ENCODE results near the gene ANXA8.
"Not testable (repeated sequence)": the region's sequence is repeated elsewhere in the genome, so short reads cannot be mapped to it uniquely, and the experiment has no call there.

The ANXA8 gene

GRCh38 chr10:47473516-47473915 lies 10.4 kb downstream of the ANXA8 start:
- H3K36me3 Mint-ChIP-seq (ENCODE audit: low read depth); H3K4me3 Mint-ChIP-seq; H3K4me1 Mint-ChIP-seq; H3K9me3 Mint-ChIP-seq; DNase-seq; ATAC-seq; H3K27ac Mint-ChIP-seq; H3K27me3 Mint-ChIP-seq: not testable (repeated sequence)

DNA sequence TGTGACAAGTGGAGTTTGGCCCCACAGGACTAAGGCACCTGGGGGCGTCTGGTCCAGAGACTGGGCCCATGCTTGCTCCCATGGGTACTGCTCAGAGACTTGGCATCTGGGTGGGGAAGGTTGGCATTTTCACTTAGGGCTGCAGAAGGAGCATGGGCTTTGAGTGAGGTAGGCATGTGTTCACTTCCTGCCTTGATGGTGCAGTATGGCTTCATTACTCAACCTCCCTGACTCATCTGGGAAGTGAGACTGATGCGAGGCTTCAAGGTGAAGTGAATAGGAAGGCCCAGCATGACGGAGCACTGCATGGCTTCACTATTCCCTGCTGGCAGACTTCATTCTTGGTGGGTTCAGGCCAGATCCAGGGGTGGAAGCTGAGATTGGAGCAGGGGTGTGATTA lies 11.3 kb downstream of the ANXA8 start:
- H3K36me3 Mint-ChIP-seq (ENCODE audit: low read depth); H3K9me3 Mint-ChIP-seq; H3K27me3 Mint-ChIP-seq; H3K4me1 Mint-ChIP-seq; H3K27ac Mint-ChIP-seq; DNase-seq; H3K4me3 Mint-ChIP-seq: not testable (repeated sequence)
- peak; percentile 83 for ATAC-seq

DNA sequence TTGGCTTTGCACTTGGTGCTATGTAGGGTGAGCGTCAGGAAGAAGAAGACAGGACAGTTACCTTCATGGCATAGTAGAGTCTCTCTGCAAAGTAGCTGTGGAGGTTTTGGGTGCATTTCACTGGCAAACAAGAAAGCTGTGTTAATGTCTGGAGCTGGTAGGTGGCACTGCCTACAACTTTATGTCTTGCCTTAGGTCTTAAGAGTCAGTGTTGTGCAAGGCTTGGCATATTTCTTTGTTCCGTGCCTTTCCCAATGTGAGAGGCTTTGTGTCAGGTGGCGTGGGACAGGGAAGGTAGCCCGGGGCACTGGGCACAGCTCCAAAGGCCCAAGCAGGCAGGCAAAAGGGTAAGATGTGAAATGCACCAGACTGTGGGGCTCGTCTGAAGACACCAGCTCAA lies 11.8 kb downstream of the ANXA8 start:
- H3K9me3 Mint-ChIP-seq; H3K27me3 Mint-ChIP-seq; H3K27ac Mint-ChIP-seq; H3K4me3 Mint-ChIP-seq; DNase-seq; ATAC-seq; H3K36me3 Mint-ChIP-seq (ENCODE audit: low read depth); H3K4me1 Mint-ChIP-seq: not testable (repeated sequence)

DNA sequence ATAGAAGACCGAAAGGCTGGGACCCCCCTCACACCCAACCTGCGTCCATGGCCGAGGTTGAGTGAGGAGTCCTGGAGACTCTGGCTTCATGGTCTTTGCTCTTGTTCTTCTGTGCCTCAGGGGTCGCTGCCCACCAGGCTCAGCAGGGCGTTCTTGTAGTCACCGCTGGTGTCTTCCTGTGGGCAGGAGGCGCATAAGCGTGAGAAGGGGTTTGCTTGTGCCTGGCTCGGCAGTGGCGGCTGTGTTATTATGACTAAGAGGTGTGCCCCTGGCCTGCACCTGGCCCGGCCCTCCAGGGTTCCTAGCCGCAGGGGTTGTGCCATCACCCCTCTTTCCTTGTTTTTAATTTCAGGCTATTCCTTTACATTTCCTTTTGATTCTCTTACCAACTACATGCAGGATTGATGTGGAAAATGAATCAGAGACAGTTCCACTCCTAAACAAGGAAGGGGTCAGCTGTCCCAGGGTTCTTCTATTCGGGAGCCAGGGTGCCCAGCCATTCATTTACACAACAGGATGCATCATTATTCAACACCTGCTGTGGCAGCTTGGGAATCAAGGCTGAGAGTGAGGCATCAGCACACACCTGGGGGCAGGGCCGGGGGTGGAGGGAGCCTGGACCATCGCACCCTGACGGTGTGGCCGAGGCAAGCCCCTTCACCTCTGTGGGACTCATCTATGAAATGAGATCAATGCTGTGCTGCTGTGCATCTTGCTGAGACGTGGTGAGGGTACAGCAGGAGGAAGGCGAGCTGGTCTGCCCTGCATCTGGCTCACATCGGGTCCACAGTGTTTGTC lies 15.0 kb downstream of the ANXA8 start:
- H3K4me3 Mint-ChIP-seq; H3K27me3 Mint-ChIP-seq; H3K4me1 Mint-ChIP-seq; H3K9me3 Mint-ChIP-seq; H3K27ac Mint-ChIP-seq; DNase-seq; ATAC-seq; H3K36me3 Mint-ChIP-seq (ENCODE audit: low read depth): not testable (repeated sequence)

DNA sequence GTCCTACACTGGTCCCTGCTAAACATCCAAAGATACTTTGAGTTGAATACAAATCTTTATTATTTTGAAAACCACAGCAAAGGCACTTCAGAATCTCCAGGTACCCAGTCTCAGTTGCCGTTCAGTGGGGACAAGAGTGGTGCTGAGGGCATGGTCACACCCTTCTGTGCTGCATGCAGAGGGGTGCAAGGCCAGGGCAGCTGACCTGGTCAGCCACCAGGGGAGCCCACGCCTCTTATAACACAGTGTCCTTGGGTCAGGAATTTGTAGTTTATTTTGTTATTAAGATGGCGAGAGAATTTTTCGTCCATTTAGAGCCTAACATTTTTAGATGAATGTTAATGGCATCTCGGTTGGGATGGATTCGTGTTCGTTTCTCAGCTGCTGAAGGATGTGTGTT lies 16.0 kb downstream of the ANXA8 start:
- not testable (repeated sequence) for H3K27ac Mint-ChIP-seq; H3K27me3 Mint-ChIP-seq; ATAC-seq; DNase-seq; H3K4me3 Mint-ChIP-seq; H3K4me1 Mint-ChIP-seq; H3K36me3 Mint-ChIP-seq (ENCODE audit: low read depth); H3K9me3 Mint-ChIP-seq

- H3K27me3 Mint-ChIP-seq; H3K4me1 Mint-ChIP-seq; ATAC-seq; H3K36me3 Mint-ChIP-seq (ENCODE audit: low read depth); H3K4me3 Mint-ChIP-seq; DNase-seq; H3K27ac Mint-ChIP-seq; H3K9me3 Mint-ChIP-seq: not testable (repeated sequence)
Observed at GRCh38 chr10:47467458-47467857, 16.5 kb downstream of the ANXA8 start.

DNA sequence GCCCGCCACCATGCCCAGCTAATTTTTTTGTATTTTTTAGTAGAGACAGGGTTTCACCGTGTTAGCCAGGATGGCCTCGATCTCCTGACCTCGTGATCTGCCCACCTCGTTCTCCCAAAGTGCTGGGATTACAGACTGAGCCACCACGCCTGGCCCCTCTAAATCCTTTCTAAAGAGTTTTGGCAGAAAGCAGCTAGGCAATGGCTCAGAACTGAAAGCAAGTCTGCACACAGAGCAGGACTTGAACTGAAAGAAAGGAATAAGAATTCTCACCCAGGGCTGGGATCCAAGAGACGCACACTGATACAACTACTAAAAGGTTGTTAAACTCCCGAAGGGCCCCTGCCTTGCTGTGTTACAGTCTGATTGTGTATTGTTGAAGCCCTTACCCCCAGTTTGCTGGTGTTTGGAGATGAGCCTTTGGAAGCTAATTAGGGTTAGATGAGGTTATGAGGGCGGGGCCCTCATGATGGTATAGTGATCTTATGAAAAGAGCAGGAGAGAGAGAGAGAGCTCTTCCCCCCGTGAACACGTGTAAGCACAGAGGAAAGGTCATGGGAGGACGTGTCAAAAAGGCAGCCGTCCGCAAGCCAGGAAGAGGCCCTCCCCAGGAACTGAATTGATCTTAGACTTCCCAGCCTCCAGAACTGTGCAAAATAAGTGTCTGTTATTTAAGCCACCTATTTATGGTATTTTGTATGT lies 18.5 kb downstream of the ANXA8 start:
- not testable (repeated sequence) for DNase-seq, ATAC-seq, H3K4me1 Mint-ChIP-seq

GRCh38 chr10:47462577-47463358 lies 21.1 kb downstream of the ANXA8 start:
- H3K4me1 Mint-ChIP-seq; ATAC-seq; H3K4me3 Mint-ChIP-seq; H3K9me3 Mint-ChIP-seq; DNase-seq; H3K27me3 Mint-ChIP-seq; H3K36me3 Mint-ChIP-seq (ENCODE audit: low read depth); H3K27ac Mint-ChIP-seq: not testable (repeated sequence)

More for the DNA sequence above, 18.5 kb downstream of the ANXA8 start:
- H3K36me3 Mint-ChIP-seq (ENCODE audit: low read depth); H3K9me3 Mint-ChIP-seq; H3K27ac Mint-ChIP-seq; H3K27me3 Mint-ChIP-seq; H3K4me3 Mint-ChIP-seq: not testable (repeated sequence)

- H3K4me3 Mint-ChIP-seq; H3K4me1 Mint-ChIP-seq; H3K36me3 Mint-ChIP-seq (ENCODE audit: low read depth); H3K9me3 Mint-ChIP-seq; H3K27me3 Mint-ChIP-seq; H3K27ac Mint-ChIP-seq; DNase-seq: not testable (repeated sequence)
- ATAC-seq: peak; percentile 75
Observed at GRCh38 chr10:47461261-47461687, 22.6 kb downstream of the ANXA8 start.

DNA sequence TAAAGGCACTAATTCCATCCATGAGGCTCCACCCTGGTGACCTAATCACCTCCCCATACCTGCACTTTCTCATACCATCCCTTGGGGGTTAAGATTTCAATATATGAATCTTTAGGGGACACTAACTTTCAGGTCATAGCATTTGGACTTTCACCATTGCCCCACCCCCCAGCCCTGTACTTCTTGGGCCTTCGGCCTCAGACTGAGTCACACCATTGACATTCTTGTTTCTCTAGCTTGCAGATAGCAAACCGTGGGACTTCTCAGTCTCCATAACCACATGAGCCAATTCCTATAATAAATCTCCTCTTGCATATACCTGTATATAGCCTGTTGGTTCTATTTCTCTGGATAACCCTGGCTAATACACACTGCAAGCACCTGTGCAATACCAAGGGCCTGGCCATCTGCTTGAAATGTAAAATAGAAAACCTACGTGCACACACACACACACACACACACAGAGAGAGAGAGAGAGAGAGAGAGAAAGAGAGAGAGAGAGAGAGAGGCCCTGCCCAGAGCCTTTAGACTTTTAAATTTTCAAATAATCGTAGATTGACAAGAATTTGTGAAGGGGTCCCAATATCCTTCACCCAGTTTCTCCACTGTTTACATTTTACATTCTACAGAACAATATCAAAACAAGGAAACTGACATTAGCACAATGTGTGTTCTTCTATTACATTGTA lies 25.3 kb downstream of the ANXA8 start:
- H3K4me1 Mint-ChIP-seq: peaks cover 3% of the 10 kb centered on the region
- peaks cover 13% of the 10 kb centered on the region for H3K27me3 Mint-ChIP-seq
- H3K36me3 Mint-ChIP-seq (ENCODE audit: low read depth): no peaks in the 10 kb centered on the region
- no peak overlapping the region for H3K27ac Mint-ChIP-seq
- ATAC-seq (no peak), DNase-seq (no peak)
- H3K4me3 Mint-ChIP-seq: no peak overlapping the region
- no peaks in the 10 kb centered on the region for H3K9me3 Mint-ChIP-seq

DNA sequence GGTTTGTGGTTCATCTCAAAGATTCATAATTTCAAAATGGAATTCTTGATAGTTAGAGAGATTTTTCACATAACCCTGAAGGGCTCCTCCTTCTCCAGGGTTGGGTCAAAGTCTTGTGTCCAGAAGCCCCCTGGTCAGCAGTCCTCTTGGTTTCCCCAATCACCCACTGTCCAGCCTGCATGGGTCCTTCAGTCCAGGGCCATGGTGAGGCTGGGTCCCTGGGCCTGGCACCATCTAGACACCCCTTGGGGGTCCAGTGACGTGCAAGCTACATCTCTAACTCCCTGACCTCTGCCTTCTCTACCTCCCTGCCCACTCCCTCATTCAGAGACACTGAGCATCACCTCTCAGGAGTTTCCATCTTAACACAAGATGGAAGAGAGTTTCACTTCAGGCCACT lies 26.1 kb downstream of the ANXA8 start:
- DNase-seq (no peak), ATAC-seq (no peak)
- peaks cover 16% of the 10 kb centered on the region for H3K27me3 Mint-ChIP-seq
- H3K36me3 Mint-ChIP-seq (ENCODE audit: low read depth): no peaks in the 10 kb centered on the region
- H3K9me3 Mint-ChIP-seq: no peaks in the 10 kb centered on the region
- no peak overlapping the region for H3K4me3 Mint-ChIP-seq
- peaks cover 3% of the 10 kb centered on the region for H3K4me1 Mint-ChIP-seq
- H3K27ac Mint-ChIP-seq: no peak overlapping the region

DNA sequence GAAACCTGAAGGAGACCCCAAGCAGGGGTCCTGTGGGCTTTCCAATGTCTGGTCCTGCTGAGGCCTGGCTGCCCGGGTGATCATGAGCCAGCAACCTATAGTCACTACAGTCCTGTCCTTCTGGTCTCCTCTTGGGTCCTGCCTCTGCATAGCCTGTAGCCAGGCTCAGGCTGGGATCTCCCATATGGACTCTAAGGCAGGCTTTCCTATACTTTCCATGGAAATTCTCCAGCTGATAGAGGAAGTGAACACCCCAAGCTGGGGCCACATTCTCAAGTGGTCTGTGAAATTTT lies 26.4 kb downstream of the ANXA8 start:
- Mint-ChIP-seq H3K36me3 (ENCODE audit: low read depth) (no peaks in the 10 kb centered on the region), H3K4me1 (peaks cover 3% of the 10 kb centered on the region)

DNA sequence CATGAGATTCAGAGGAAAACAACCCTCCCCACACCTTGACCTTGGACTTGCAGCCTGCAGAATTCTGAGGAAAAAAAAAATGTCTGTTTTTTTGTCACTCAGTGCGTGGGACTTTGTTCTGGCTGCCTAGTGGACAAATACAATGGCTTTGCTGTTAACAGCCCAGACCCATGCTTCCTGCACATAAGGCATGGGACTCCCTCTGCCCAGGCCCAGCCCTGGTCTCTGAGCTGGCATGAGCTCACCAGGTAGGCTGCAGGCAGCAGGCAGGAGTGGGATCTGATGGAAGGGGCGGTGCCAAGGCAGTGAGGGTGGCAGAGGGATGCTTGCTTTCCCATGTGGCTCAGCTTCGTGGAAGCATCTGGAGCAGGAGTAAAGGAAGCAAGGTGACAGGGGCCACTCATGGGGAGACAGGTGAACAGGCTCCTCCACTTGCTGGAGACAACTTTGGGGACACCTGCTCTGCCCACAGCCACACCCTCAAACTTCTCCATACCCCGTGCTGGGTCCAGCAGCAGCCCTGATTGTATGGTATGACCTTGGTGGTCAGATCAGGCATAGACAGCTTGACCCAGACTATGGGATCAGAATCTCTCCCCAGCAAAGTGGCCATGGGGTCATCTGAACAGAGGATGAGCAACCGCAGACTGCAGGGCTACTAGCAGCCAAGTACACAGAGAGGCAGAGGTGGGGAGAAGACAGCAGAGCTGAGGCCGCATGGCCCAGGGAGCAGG lies 27.0 kb downstream of the ANXA8 start:
- Mint-ChIP-seq H3K27me3 (peaks cover 16% of the 10 kb centered on the region), H3K9me3 (no peaks in the 10 kb centered on the region), H3K4me3 (no peak overlapping the region), H3K36me3 (ENCODE audit: low read depth) (no peaks in the 10 kb centered on the region), H3K27ac (no peak overlapping the region), H3K4me1 (peaks cover 3% of the 10 kb centered on the region)
- ATAC-seq: no peak
- no peak for DNase-seq

More for the DNA sequence above, 26.4 kb downstream of the ANXA8 start:
- Mint-ChIP-seq H3K27me3 (peaks cover 16% of the 10 kb centered on the region), H3K4me3 (no peak overlapping the region), H3K9me3 (no peaks in the 10 kb centered on the region), H3K27ac (no peak overlapping the region)
- ATAC-seq (no peak), DNase-seq (no peak)
